Measurements from ENCODE around the gene TARBP2.
"Not testable (repeated sequence)": the region's sequence is repeated elsewhere in the genome, so short reads cannot be mapped to it uniquely, and the experiment has no call there.

TARBP2 gene

DNA sequence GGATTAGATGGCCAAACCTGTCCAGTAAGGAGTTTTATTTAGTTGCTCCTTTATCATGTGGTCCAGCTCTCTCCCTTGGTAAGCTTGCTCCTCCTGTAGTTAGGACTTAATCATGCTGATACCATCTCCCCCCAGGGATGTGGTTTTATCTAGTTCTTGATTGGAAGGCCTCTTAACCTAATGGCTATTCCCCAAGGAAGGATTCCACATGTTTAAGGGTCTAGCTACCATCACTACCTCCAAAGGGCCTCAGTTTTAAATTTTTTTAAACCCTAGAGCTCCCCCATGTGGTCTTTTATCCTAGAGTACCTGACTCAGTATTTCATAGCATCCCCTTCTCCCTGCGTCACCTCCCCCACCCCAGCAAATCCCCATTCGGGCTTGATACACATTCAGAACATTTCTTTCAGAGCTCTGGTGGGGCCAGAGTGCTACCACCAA is 24.3 kb upstream of the TARBP2 start:
- no peak for DNase-seq

DNA sequence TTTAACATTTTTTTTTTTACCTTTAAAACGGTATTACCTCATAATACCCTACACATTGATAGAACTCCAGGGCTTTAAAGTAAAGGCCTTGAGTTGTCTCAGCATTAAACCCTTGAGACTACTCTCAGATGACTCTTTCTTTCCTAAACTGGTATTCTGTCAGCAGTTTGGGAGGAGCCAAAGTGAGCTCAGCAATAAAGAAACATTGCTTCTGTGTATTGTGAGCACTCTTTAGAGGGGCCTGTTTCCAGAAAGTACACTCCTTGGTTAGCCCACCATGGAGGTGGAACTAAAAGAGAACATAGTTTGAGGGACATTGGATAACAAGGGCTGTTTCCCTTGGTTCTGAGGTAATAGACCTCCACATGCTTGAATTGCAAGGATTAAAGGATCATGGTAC is 22.2 kb upstream of the TARBP2 start:
- DNase-seq: no peak

DNA sequence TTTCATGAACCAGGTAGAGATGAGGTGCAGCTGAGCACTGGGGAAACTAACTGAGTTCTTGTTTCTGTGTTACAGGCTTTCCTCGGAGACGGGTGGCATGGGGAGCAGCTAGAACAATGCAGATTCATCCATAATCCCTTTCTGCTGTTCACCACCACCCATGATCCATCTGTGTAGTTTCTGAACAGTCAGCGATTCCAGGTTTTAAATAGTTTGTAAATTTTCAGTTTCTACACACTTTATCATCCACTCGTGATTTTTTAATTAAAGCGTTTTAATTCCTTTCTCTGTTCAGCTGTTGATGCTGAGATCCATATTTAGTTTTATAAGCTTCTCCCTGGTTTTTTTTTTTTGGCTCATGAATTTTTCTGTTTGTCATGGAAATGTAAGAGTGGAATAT is 21.8 kb upstream of the TARBP2 start:
- no peak for DNase-seq

DNA sequence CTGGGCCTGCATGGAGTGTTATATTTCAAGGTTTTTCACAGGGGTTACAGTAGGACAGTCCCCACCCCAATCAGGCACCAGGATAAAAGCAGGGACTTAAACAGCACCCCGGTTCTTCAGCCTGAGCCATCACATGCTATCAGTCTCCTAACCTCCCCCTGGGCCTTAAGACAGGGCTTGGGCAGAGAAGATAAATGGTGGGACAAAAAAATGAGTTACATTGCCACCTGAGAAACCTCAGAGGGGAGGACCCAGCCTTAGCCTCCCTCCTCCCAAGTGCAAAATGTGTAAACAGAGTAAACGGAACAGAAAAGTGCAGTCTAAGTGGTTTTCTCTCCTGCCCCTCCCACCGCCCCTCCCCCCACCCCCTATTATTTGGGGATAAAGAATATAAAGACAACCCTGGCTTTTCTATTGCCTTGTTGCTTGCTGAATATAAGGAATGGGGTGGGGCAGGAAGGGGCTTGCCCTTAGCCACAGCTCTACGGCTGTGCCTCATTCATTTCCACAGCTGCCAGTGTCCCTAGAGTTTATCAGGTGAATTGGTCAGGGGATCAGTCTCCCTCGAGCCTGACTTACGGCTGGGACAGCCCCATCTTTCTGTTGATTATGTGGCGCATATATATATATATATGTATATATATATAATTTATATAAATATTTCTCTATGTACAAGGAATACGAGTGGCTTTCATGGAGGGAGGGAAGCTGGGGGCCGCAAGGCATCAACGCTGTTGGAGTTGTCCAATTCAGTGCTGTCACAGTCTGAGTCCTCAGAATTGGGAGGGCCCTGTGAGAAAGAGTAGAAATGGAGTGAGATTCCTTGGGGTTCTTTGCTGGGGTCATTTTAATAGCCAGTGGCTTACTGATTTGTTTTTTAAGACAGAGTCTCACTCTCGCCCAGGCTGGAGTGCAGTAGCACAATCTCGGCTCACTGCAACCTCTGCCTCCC is 20.3 kb upstream of the TARBP2 start:
- DNase-seq: no peak

DNA sequence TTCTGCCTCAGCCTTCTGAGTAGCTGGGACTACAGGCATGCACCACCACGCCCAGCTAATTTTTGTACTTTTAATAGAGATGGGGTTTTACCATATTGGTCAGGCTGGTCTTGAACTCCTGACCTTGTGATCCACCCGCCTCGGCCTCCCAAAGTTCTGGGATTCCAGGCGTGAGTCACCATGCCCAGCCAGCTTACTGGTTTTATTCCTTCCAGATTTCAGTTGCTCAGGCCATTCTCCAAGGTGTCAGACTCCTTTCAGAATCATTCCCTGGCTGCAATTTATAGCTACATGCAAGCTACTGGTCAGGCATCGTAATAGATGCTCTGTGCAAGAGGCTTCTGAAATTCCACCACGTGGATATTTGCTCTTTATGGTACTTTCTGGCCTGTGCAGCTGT is 19.6 kb upstream of the TARBP2 start:
- not testable (repeated sequence) for DNase-seq

DNA sequence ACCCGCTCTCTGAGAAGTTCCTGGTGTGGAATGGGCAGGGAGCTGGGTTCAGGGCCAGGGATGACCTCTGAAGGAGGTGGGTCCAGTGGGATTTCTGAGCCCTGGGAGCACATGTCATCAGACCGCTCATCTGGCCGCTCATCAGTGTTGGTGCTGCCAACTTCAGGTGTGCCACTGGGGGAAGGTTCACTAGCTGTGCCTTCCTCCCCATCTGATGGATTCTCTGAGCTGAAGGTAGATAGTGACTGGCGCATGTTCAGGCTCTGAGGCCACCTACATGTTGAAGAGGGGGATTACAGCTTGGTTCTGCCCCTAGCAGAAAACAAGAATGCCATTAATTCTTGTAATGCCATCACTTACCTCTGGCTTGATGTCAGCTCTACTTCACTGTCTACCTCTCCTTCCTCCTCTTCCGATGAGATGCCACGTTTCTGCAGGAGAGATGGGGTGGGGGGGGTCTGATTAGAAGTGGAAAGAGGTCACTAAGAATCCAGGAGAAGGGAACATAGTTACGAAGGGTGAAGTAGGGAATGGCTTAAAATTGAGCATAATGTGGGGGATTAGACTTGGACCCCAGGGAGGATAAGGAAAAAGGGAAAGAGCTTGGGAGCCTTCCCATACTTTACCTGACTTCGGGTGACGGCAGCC is 19.0 kb upstream of the TARBP2 start:
- no peak for DNase-seq

DNA sequence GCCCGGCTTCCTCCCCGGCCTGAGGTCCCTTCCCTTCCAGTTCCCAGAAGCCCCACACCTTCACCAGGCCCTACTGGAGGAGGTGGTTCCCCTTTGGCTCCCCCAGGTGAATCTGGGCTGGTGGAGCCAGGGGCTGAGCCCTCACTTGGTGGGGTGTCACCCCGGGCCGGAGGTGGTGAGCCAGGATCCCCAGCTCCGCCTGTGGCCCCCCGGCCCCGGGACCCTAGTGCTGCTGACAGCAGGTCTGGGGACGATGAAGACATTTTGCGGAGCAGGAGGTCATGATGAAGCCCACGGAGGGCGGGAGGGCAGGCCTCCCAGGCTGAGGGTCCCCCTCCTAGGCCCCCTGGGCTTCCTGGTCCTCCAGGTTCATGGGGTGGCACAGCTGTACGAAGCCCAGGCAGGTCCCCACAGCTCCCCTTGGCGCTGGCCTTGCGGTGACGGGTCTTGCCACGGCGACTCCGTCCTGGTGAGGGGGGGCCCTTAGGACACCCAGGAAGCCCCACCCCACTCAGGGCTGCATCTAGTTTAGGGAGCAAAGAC is 18.4 kb upstream of the TARBP2 start:
- DNase-seq: no peak

DNA sequence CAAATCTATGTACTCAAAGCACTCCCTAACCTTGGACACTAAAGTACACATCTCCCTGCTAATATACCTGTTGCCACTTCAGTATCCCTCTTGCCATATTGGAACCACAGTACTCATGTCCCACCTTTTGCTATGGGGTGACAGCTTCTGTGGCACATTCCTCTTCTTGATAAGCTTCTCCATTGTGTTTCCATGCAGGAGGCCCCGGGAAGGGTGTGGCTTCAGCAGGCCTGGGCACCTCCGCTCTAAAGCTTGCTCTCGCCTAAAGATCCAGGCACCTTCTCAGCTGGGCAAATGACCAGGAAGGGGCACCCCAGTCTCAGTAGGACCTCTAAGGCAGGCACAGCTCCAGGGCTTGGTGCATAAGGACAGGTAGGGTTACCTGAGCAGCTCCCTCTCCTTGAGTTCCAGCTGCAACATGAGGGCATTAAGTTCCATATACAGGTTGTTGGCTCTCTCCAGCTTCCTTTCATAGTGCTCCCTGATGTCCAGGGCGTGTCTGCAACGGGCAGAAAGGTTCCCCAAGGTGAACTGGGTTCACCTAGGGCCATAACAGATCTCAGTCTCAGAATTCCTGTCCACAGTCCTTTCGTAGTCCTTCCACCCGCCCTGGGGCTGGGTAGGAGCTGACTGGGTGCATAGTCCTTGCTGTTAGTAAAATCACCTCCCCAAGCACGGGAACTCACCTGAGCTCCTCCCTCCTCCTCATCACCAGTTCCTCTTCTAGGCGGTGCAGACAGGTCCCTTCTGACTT is 17.7 kb upstream of the TARBP2 start:
- DNase-seq: no peak

DNA sequence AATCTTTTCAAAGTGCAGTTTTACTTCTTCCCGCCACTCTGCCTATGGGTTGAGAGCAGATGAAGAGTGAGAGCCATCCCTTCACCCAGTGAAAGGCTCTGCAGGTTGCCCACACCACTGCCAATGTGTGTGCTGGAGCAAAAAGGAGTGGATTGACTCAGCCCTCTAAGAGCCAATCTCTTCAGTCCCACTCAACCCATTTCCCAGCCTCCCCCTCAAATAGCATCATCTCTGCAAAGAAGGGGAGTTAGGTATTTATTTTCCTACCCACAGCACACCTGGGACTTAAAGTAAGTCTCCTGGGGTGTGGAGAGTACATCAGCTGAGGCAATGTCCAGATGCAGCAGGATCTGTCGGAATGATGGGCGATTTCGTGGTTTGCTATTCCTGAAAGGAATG is 17.1 kb upstream of the TARBP2 start:
- DNase-seq: no peak

DNA sequence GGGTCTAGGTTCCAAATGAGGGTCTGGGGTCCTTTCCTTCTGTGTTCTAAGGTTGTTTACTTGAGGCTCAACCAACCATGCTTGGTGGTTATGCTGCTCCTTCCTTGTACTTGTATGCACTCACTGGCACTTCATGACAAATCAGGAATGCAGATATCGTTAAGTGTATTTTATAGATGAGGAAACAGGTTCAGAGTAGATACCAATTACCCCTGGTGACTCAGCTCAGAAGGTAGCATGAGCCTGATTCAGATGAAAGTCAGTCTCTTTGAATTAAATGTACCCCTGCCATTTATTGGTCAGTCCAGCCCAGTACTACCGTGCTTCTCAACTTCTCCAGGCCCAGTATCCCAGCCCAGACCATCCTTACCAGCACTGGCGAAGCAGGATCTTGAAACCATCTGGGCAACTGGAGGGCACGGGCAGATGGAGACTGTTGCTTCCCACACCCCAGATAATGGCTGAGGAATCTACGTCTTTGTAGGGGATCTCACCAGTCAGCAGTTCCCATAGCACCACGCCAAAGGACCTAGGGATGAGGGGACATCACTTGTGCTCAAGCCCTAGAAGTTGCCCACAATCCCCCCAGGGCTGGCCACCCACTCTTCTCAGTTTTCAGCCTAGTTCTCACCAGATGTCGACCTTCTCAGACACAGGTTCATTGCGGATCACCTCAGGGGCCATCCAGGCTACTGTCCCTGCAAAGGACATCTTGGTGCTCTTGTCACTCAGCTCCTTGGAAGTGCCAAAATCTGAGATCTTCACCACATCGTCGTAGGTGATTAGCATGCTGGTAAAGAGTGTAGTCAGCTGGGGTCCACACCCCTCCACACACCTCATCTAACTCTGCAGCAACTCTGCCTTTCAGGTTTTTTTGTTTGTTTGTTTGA is 16.2 kb upstream of the TARBP2 start:
- DNase-seq: no peak

DNA sequence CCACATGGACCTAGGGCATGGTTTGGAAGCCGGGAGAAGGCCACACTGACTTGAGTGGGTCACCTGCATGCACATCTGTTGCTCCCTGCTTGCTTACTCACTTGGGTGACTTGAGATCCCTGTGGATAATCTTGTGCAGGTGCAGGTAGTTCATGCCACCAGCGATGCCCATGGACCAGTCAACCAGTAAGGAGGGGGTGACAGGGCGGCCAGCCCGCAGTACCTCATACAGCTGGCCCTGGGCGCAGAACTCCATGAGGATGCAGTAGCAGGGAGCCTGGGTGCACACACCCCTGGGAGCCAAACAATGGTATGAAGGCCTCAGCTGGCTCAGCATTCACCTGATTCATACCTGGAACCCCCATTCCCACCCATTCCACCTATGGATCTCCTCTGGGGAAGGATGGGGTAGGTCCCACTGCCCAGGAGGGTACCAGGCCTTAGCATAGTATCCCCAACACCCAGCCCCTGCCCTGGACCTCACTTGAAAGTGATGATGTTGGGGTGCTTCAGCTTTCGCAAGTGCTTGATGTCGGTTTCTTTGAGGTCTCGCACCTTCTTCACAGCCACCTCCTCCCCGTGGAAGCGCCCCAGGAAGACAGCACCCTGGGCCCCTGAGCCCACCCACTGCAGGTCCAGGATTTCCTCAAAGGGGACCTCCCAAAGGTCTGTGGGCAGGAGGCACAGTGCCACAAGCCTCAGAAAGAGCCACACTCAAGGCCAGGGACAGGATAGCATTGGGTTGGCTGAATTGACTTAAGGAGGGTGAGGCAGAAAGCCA is 14.9 kb upstream of the TARBP2 start:
- DNase-seq: no peak

DNA sequence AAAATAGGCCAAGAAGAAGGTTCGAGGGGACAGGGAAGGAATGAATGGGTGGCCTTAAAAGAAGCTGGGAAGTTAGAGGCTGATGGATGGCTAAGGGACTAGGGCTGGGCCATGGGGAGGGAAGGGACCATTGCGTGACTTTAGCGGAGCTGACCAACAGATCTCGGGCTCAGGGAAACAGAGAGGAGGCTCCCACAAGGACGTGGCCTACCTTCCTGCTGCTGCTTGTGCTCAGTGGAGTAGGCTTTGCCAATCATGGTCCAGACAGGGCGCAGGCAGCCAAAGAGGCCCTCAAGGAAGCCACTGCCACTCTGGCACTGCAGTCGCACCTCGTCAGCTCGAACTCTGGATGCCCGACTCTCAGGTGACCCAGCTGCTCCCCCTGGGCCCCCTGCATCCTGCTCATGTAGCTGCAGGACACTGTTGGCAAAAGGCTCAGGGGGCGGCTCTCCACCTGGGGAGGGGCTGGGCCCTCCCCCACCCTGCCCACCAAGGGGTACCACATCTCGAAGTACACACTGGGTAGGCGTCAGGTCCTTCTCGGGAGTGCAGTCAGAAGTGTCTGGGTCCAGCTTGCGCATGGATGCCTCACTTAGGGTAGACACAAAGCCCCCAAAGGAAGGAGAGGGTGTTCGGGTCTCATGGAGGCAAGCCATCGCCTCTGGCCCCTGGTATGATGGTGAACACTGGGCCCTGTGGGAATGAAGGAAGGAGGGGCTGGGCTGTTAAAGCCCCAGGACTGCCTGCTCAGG is 14.2 kb upstream of the TARBP2 start:
- DNase-seq: no peak

DNA sequence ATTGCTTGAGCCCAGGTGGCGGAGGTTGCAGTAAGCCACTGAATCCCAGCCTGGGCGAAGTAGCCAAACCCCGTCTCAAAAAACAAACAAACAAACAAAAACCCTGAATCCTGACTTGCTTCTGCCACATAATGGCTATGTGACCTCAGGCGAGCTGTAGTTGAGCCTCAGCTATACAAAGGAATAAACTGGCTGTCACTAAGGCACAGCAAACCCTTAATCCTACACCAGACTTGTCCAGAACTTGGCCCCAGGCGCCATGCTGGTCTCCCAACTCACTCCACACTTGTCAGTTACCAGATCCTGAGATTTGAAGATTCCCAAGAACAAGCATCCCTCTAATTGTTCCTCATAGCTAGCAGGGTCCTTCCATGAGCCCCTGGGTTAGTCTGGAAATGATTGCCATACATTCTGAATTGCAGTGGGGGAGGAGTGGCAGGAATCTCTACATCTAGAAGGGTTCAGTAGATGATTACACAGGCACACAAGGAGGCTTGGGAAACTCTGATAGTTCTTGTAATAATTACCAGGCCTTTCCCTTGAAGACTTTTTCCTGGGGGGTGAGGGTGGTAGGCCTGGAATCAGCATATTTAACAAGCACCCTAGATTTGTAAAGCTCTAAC is 11.7 kb upstream of the TARBP2 start:
- no peak for DNase-seq

DNA sequence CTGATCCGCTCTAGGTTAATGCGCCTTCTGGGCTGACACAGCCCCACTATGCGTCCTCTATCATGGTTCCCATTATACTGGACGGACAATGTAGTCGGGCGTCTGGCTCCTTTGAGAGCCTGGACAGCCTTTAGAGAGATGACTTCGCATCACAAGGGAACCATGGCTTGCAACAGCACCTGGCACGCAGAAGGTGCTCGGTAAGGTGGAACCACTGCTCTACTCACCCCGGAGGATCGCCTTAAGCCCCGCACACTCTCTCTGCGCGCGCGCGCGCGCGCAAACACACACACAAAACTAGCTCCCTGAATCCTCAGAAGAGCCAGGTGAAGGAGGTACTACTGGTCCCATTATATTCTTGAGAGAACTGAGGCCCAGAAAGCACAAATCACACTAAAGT is 8.9 kb upstream of the TARBP2 start:
- DNase-seq: no peak

DNA sequence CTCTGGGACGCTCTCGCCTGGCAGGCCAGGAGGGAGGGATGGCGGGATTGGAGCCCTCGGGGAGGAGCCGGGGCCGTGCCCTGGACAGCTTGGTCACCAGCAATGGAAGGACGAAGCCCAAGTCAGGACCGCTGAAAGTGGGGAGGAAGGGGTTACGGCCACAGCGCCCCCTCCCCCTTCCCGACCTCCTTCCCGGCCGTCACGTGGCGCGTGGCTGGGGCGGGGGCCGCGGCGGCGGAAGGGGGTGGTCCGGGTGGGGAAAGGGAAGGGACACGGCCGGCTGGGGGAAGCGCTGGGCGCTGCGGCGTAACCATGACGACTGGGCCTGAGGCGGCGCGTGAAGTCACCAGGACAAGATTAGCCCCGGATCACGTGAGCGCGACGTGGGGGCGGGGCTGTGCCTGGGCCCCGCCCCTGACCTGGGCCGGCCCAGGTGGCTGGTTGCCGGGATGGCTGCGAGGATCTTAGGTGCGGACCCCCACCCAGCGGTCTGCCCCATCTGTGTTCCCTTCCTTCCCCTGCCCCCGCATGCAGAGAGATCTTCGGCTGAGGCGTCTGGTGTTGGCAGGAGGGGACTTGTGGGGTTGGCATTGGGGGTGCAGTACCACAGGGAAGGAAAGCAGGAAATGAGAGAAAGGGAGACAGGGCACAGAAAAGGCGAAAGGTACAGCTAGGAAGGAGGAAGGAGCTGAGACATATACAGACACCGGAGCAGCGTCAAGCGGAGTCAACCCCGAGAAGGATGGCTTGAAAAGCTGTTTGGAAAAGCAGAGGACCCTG is 8.1 kb upstream of the TARBP2 start:
- peak; percentile 74 for DNase-seq

DNA sequence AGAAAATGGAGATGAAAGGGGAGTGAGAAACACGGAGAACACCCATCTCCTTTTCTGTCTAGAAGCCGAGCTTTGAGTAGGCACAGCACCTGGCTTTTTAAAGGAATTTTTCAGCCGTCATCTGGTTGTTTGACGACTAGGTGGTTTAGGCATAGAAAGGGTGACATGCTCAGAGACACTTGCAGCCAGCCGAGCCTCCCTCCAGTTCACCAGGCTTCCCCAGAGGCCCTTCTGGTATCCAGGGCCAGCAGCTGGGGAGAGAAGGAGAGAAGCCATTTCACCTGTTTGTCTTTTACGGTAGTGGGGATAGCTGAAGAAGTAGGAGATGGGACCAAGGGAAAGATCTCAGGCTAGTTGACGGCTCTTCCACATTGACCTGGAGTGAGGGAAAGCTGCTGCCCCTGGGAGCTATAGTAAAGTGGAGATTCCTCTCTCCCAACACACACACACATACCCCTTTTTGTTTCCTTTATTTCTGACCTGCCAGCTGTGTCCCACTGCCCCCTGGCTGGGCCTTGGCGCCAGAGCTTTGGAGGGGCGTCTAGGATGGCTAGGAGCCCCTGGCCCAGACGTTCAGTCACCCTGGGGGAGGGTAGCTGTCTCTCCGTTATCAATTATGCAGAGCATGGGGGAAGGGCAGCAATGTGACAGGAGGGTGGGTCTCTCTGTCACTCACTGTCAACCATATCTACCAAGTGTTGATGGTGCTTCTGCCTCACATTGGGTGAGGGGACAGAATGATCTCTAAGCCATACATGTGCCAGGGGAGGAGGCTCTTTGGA is 7.3 kb upstream of the TARBP2 start:
- no peak for DNase-seq

DNA sequence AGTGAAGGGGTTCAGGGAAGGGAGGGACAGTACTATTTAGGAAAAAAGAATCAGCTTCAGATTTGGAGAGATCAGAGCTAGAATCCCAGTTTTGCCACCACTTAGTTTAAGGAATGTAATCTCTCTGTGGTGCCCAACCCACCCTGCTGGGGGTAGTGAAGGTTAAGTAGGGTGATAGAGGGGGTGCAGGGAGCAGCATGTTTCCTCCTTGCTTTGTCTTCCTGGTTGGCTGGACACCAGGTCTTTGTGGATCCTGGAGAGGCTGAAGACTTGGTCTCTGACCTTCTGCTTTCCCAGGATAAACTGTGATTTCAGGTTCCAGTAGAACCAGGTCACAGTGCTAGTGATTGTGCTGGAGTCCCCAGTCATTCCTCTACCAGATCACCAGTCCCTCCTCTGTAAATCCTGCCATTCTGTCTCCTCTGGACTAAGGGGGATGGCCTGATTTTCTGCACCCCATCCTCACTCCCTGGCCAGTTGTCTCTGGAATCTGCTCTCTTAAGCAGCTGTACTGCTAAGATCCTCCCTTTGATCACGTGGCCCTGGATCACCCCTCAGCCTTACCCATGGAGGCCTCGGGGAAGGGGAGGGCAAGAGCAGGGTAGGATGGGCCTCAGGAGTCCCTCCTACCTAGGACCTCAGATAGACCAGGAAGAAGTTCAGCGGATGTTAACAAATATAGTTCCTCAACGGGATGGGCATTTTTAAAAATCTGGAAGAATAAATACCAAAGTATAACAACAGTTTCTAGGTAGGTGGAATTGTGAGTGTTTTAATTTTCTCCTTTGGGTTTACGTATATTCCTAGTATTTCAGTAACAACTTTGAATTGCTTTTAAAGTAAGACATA is 5.0 kb upstream of the TARBP2 start:
- DNase-seq: peak; percentile 53

DNA sequence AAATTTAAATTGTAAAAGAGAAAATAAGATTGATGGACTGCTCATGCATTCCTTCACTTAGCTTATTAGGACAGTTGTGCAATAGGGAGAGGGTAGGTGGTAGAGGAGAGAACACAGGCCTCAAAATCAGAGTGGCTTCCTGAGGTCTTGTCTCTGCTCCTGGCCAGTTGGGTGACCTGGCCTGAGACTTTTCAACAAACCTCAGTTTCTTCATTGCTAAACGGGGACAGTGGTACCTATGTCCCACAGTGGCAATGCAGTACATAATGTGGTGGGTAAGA is 4.4 kb upstream of the TARBP2 start:
- no peak for DNase-seq

All from NCI-H510A (cell line).